ENCODE data around the gene KLHL28. TPM values are rescaled to one million over a fixed set of nuclear protein-coding genes. Genes with fewer than 3 reads are reported as not detected.
A peak's percentile ranks its signal among the peaks of the same experiment; 100 is the strongest.

KLHL28 gene
- total RNA-seq: 10 to 100 TPM in 1 of 4 donors, 1 to 10 TPM in 3; 7.6 to 10.8 (median 8.9) TPM

DNA sequence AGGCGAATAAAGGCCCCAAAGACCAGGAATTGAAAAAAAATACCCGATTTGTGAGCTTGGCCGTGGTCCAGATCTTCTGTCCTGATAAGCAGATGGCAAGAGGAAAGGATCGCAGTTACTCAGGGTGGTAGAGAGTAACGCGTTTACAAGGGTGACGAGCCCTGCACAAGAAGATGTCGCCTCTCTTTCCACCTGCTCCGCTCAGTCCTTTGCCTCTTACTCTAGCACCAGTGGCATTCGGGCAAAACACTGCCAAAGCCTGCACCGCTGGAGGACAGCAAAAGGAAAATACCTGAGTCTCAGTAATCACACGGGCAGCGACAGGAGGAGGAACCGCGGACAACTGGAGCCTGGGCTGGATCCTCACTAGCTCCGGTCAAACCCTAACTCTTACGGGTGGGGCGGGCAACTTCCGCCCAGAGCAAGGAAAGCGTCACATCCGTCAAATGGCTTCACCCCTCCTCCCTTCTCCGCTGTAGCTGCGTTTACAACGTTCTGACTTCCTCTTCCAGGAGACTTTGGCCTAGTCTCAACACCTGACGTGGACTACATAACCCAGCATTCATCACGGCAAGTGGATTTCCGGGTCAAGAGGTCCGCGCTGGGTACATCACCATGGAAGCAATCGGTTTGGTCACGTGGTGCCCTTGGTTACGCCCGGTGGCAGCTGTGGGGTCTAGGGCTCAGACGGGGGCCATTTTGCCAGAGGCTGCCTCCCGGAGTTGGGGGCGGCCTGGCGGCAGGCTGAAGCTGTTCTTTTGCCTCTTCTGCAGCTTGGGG lies at the start of gene KLHL28, which contains the start of gene TOGARAM1:
TSS of gene KLHL28 (minus strand) at position 394 of the 780 bp plus-strand sequence. CDS start 16,019 bp downstream, outside the sequence.
TSS of gene TOGARAM1 (plus strand) at position 637 of the 780 bp plus-strand sequence. CDS start 232 bp downstream, outside the sequence.
- 0% methylated on average over 15 of the region's 37 CpGs for WGBS
- Histone ChIP-seq H3K9me3 (no peaks in the 10 kb centered on the region), H3K4me3 (peak within 1 kb of the TSS; percentile 83 to 95 (median 86)), H3K27me3 (no peaks in the 10 kb centered on the region), H3K36me3 (no peaks in the 10 kb centered on the region), H3K27ac (replicated peaks in 1 of 4) (peak within 1 kb of the TSS; percentile 89 to 95 (median 92)), H3K4me1 (peaks cover 30 to 81% (median 74%) of the 10 kb centered on the region in 4 donors)
- intact Hi-C loops (cut with DNase I): loop anchor here (2.0 to 10.0 kb wide), 5 partner anchors 49 to 283 kb away; partner anchors contain the start of genes FANCM, FKBP3 and PRPF39
- peak; percentile 32 for TF ChIP-seq POLR2A (IDR thresholded peaks at IDR 0.05; ENCODE audit: low read depth)
- peak; percentile 97 to 99 for TF ChIP-seq POLR2AphosphoS5 (IDR thresholded peaks at IDR 0.05)
- TF ChIP-seq, protein P1, sequence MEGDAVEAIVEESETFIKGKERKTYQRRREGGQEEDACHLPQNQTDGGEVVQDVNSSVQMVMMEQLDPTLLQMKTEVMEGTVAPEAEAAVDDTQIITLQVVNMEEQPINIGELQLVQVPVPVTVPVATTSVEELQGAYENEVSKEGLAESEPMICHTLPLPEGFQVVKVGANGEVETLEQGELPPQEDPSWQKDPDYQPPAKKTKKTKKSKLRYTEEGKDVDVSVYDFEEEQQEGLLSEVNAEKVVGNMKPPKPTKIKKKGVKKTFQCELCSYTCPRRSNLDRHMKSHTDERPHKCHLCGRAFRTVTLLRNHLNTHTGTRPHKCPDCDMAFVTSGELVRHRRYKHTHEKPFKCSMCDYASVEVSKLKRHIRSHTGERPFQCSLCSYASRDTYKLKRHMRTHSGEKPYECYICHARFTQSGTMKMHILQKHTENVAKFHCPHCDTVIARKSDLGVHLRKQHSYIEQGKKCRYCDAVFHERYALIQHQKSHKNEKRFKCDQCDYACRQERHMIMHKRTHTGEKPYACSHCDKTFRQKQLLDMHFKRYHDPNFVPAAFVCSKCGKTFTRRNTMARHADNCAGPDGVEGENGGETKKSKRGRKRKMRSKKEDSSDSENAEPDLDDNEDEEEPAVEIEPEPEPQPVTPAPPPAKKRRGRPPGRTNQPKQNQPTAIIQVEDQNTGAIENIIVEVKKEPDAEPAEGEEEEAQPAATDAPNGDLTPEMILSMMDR (IDR thresholded peaks at IDR 0.05): no peak
- DNase-seq (ENCODE audit: extremely low spot score): peak; percentile 100

DNA sequence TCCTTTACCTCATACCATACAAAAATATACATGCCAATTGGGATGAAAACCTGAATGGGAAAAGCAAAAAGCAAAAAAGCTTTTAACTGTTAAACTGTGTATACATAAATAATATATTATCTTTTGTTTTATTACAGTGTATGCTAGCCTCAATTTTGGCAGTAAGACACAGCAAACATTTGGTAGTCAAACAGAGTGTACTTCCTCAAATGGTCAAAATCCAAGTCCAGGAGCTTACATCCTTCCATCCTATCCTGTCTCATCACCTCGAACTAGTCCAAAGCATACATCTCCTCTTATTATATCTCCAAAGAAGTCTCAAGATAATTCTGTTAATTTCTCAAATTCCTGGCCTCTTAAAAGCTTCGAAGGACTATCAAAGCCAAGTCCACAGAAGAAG lies 42.2 kb upstream of the KLHL28 start:
- Histone ChIP-seq H3K27ac (replicated peaks in 1 of 4) (no peak overlapping the region), H3K4me3 (no peak overlapping the region), H3K4me1 (no peaks in the 10 kb centered on the region), H3K9me3 (no peaks in the 10 kb centered on the region), H3K36me3 (peaks cover 0 to 59% (median 20%) of the 10 kb centered on the region in 4 donors), H3K27me3 (no peaks in the 10 kb centered on the region)
- intact Hi-C loops (cut with DNase I): no loop called here
- TF ChIP-seq POLR2AphosphoS5 (IDR thresholded peaks at IDR 0.05) (no peak), EP300 (IDR thresholded peaks at IDR 0.05) (no peak), POLR2A (IDR thresholded peaks at IDR 0.05; ENCODE audit: low read depth) (no peak)
- TF ChIP-seq, protein P1 (IDR thresholded peaks at IDR 0.05): no peak
- no peak for DNase-seq (ENCODE audit: extremely low spot score)
- 96% methylated on average over 2 of the region's 2 CpGs for WGBS

DNA sequence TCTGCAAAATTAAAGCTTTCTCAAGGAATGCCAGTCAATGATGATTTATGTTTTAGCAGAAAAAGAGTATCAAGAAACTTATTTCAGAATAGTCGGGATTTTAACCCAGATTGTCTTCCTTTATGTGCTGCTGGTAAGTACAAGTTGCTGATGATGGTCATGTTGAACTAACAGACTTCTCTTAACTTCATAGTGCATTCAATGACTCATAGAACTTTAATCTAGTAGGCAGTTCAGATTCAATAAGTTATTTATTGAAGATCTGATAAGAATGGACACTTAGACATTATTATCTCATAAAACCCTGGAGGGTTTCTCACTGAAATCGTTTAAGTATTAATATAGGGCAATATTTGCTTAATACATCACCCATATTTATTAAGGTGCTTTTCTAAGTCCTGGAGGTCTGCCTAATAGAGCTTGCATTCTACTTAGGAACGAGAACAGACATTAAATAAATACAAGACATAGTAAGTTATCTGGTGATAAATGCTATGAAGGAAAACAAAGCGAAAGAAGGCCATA lies 34.1 kb upstream of the KLHL28 start:
- DNase-seq (ENCODE audit: extremely low spot score): no peak
- Histone ChIP-seq H3K36me3 (peaks cover 0 to 24% (median 10%) of the 10 kb centered on the region in 4 donors), H3K27ac (replicated peaks in 1 of 4) (no peak overlapping the region), H3K27me3 (no peaks in the 10 kb centered on the region), H3K9me3 (no peaks in the 10 kb centered on the region), H3K4me1 (no peaks in the 10 kb centered on the region), H3K4me3 (no peak overlapping the region)
- intact Hi-C loops (cut with DNase I): no loop called here
- WGBS: 77% methylated on average over 4 of the region's 4 CpGs
- TF ChIP-seq EP300 (IDR thresholded peaks at IDR 0.05): no peak
- TF ChIP-seq POLR2A (IDR thresholded peaks at IDR 0.05; ENCODE audit: low read depth): no peak
- TF ChIP-seq, protein P1 (IDR thresholded peaks at IDR 0.05): no peak
- TF ChIP-seq POLR2AphosphoS5 (IDR thresholded peaks at IDR 0.05): no peak

DNA sequence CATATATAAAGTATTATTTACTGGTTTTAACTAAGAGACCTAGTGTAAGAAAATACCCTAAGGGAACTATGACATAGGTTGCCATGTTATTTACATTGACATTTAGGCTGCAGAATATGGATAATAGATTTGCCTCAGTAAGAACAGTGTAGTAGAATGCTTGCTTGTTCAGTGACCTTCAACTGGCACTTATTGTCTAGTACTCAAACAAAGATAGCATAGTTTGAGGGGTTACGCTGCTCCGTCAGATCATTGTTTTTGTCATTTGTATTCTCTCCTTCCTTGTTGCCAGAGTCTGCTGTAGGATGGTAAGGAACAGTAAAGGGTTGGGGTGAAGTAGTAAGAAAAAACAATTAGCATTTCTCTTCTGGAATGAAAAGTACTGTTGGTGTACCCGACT lies 33.4 kb upstream of the KLHL28 start:
- TF ChIP-seq EP300 (IDR thresholded peaks at IDR 0.05) (no peak), POLR2A (IDR thresholded peaks at IDR 0.05; ENCODE audit: low read depth) (no peak), POLR2AphosphoS5 (IDR thresholded peaks at IDR 0.05) (no peak)
- TF ChIP-seq, protein P1 (IDR thresholded peaks at IDR 0.05): no peak
- H3K9me3 ChIP-seq: no peaks in the 10 kb centered on the region
- H3K27me3 ChIP-seq: no peaks in the 10 kb centered on the region
- H3K27ac ChIP-seq (replicated peaks in 1 of 4): no peak overlapping the region
- no peak overlapping the region for H3K4me3 ChIP-seq
- no peak for DNase-seq (ENCODE audit: extremely low spot score)
- WGBS: 92% methylated on average over 3 of the region's 3 CpGs
- intact Hi-C loops (cut with DNase I): no loop called here
- peaks cover 0 to 18% (median 5%) of the 10 kb centered on the region in 4 donors for H3K36me3 ChIP-seq
- peaks cover 0 to 3% (median under 1%) of the 10 kb centered on the region in 4 donors for H3K4me1 ChIP-seq

Data from esophagus muscularis mucosa (tissue), 4 donors.